ENCODE data around the gene DCAF5.
"Not testable (repeated sequence)": the region's sequence is repeated elsewhere in the genome, so short reads cannot be mapped to it uniquely, and the experiment has no call there.

DCAF5 gene

GRCh38 chr14:69023035-69023434, 129.9 kb downstream of the DCAF5 start:
- Histone ChIP-seq H3K4me3 (no peak overlapping the region), H3K27me3 (no peaks in the 10 kb centered on the region), H3K9me3 (replicated peaks in 1 of 11) (no peaks in the 10 kb centered on the region), H3K4me1 (no peaks in the 10 kb centered on the region), H3K4me2 (no peak overlapping the region), H3K9ac (no peak overlapping the region), H3K27ac (no peak overlapping the region), H3K36me3 (no peaks in the 10 kb centered on the region), H4K20me1 (no peaks in the 10 kb centered on the region)
- no peak for TF ChIP-seq Cebpa-rat (IDR thresholded peaks at IDR 0.05)

GRCh38 chr14:69022093-69022492, 130.8 kb downstream of the DCAF5 start:
- H4K20me1 ChIP-seq; H3K36me3 ChIP-seq; H3K4me3 ChIP-seq; H3K9ac ChIP-seq; H3K27ac ChIP-seq; H3K4me2 ChIP-seq; H3K9me3 ChIP-seq (replicated peaks in 1 of 11); H3K27me3 ChIP-seq; H3K4me1 ChIP-seq: not testable (repeated sequence)

- no peak overlapping the region for H3K9ac ChIP-seq
- H3K4me2 ChIP-seq = no peak overlapping the region
- TF ChIP-seq Cebpa-rat (IDR thresholded peaks at IDR 0.05) = no peak
- H3K4me1 ChIP-seq = peaks cover 9 to 26% (median 20%) of the 10 kb centered on the region in 10 experiments
- no peaks in the 10 kb centered on the region for H3K36me3 ChIP-seq
- H4K20me1 ChIP-seq = no peaks in the 10 kb centered on the region
- H3K27me3 ChIP-seq = no peaks in the 10 kb centered on the region
- H3K4me3 ChIP-seq = no peak overlapping the region
- no peak overlapping the region for H3K27ac ChIP-seq
- no peaks in the 10 kb centered on the region for H3K9me3 ChIP-seq (replicated peaks in 1 of 11)
Observed at GRCh38 chr14:69017706-69018105, 135.2 kb downstream of the DCAF5 start.

GRCh38 chr14:69014829-69015259, 138.1 kb downstream of the DCAF5 start:
- H3K27ac ChIP-seq = peak overlapping the region in 6 of 11 experiments; percentile 21 to 71 (median 54); a peak in 11 of 22 replicates

GRCh38 chr14:69013943-69014782, 138.8 kb downstream of the DCAF5 start:
- no peaks in the 10 kb centered on the region for H3K27me3 ChIP-seq
- H3K27ac ChIP-seq = peak overlapping the region in 8 of 11 experiments; percentile 21 to 78 (median 49); a peak in 13 of 22 replicates
- peak overlapping the region in 10 of 11 experiments; percentile 12 to 88 (median 68); a peak in 18 of 22 replicates for H3K4me2 ChIP-seq
- peaks cover 9 to 32% (median 23%) of the 10 kb centered on the region in 10 experiments for H3K4me1 ChIP-seq
- H3K4me3 ChIP-seq = no peak overlapping the region
- H3K9ac ChIP-seq = peak overlapping the region in 2 of 11 experiments; percentile 12 to 63; a peak in 4 of 22 replicates
- no peaks in the 10 kb centered on the region for H4K20me1 ChIP-seq
- H3K36me3 ChIP-seq = no peaks in the 10 kb centered on the region
- peak in 5 of 11 experiments; percentile 26 to 69 (median 54); a peak in 8 of 22 replicates for TF ChIP-seq Cebpa-rat (IDR thresholded peaks at IDR 0.05)
- H3K9me3 ChIP-seq (replicated peaks in 1 of 11) = no peaks in the 10 kb centered on the region

More at GRCh38 chr14:69014829-69015259, 138.1 kb downstream of the DCAF5 start:
- Histone ChIP-seq H3K9ac (peak overlapping the region in 1 of 11 experiments; percentile 12; a peak in 1 of 22 replicates), H3K4me3 (no peak overlapping the region), H3K27me3 (no peaks in the 10 kb centered on the region), H3K4me1 (peaks cover 9 to 32% (median 23%) of the 10 kb centered on the region in 10 experiments), H3K36me3 (no peaks in the 10 kb centered on the region), H3K9me3 (replicated peaks in 1 of 11) (no peaks in the 10 kb centered on the region), H4K20me1 (no peaks in the 10 kb centered on the region), H3K4me2 (peak overlapping the region in 6 of 11 experiments; percentile 48 to 88 (median 76); a peak in 12 of 22 replicates)
- TF ChIP-seq Cebpa-rat (IDR thresholded peaks at IDR 0.05) = no peak

GRCh38 chr14:69012256-69012953, 140.5 kb downstream of the DCAF5 start:
- H3K27ac ChIP-seq = peak overlapping the region in 3 of 11 experiments; percentile 5 to 41 (median 26); a peak in 3 of 22 replicates
- peak in 2 of 11 experiments; percentile 32 to 35; a peak in 2 of 22 replicates for TF ChIP-seq Cebpa-rat (IDR thresholded peaks at IDR 0.05)

GRCh38 chr14:69010648-69011047, 142.3 kb downstream of the DCAF5 start:
- H3K27me3 ChIP-seq = no peaks in the 10 kb centered on the region
- no peaks in the 10 kb centered on the region for H4K20me1 ChIP-seq
- no peak overlapping the region for H3K27ac ChIP-seq
- no peak overlapping the region for H3K4me2 ChIP-seq
- no peak for TF ChIP-seq Cebpa-rat (IDR thresholded peaks at IDR 0.05)
- H3K36me3 ChIP-seq = no peaks in the 10 kb centered on the region
- H3K9me3 ChIP-seq (replicated peaks in 1 of 11) = no peaks in the 10 kb centered on the region
- H3K4me1 ChIP-seq = peaks cover 9 to 32% (median 23%) of the 10 kb centered on the region in 10 experiments
- no peak overlapping the region for H3K9ac ChIP-seq
- no peak overlapping the region for H3K4me3 ChIP-seq

More at GRCh38 chr14:69012256-69012953, 140.5 kb downstream of the DCAF5 start:
- Histone ChIP-seq H3K4me2 (peak overlapping the region in 5 of 11 experiments; percentile 10 to 76 (median 31); a peak in 8 of 22 replicates), H3K4me3 (no peak overlapping the region), H3K9me3 (replicated peaks in 1 of 11) (no peaks in the 10 kb centered on the region), H3K27me3 (no peaks in the 10 kb centered on the region), H3K36me3 (no peaks in the 10 kb centered on the region), H3K9ac (no peak overlapping the region), H3K4me1 (peaks cover 9 to 32% (median 23%) of the 10 kb centered on the region in 10 experiments), H4K20me1 (no peaks in the 10 kb centered on the region)

GRCh38 chr14:69008421-69008884, 144.5 kb downstream of the DCAF5 start:
- Histone ChIP-seq H4K20me1 (no peaks in the 10 kb centered on the region), H3K9ac (no peak overlapping the region), H3K36me3 (no peaks in the 10 kb centered on the region), H3K9me3 (replicated peaks in 1 of 11) (no peaks in the 10 kb centered on the region), H3K4me1 (peaks cover 0 to 15% (median 9%) of the 10 kb centered on the region in 10 experiments; a peak in 15 of 20 replicates), H3K27ac (no peak overlapping the region), H3K4me2 (no peak overlapping the region), H3K27me3 (no peaks in the 10 kb centered on the region), H3K4me3 (no peak overlapping the region)
- TF ChIP-seq Cebpa-rat (IDR thresholded peaks at IDR 0.05) = no peak

DNA sequence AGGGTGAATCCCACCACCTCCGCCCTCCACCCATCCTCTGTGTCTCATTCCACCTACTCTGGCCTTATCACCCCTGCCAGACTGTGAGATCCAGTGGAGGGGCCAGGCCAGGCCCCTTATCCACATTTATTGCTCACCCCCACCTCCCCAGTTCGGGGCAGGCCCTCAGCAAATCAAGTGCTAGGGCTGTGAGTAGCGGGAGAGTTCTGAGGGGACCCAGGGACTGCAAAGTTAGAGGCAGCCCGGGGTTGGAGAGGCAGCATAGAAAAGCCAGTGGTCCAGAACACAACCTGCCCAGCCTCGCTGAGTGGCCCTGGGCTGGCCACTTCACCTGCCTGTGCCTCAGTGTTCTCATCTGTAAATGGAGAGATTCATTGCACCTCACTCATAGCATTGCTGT, 146.6 kb downstream of the DCAF5 start:
- Histone ChIP-seq H3K4me3 (no peak overlapping the region), H3K4me1 (no peaks in the 10 kb centered on the region), H4K20me1 (no peaks in the 10 kb centered on the region), H3K9ac (no peak overlapping the region), H3K27ac (no peak overlapping the region), H3K4me2 (no peak overlapping the region), H3K9me3 (replicated peaks in 1 of 11) (no peaks in the 10 kb centered on the region), H3K36me3 (no peaks in the 10 kb centered on the region), H3K27me3 (no peaks in the 10 kb centered on the region)
- TF ChIP-seq Cebpa-rat (IDR thresholded peaks at IDR 0.05) = no peak

Data from BLaER1 treated with 17β-estradiol and CSF1 and Interleukin-3, amounts not matched to agents 10 nM and 100 nM (cell line).